HEK293T (cell line): ENCODE results near the gene SLC16A6.

Experiments used
- CTCF ChIA-PET: fragments of 350-600 bp; formaldehyde crosslinking; extraction: SDS; loops from one replicate; lab custom pipeline; 2021; ENCODE audit warnings: antibody characterized with exemption, inconsistent platforms; lab: Yijun Ruan, JAX
- POLR2A ChIA-PET: fragments of 350-600 bp; formaldehyde crosslinking; extraction: SDS; loops from one replicate; lab custom pipeline; 2020; ENCODE audit warnings: antibody characterized with exemption, inconsistent platforms; lab: Yijun Ruan, JAX
- DNase-seq: peaks from one replicate; pipeline ENCODE4 v3.0.0; 2012; ENCODE audit warnings: mixed read lengths; ENCODE audit errors: extremely low spot score
- ARNT ChIP-seq: fragments of 450-650 bp; IDR thresholded peaks from 2 replicates; pipeline ENCODE4 v1.6.1; 2017; ENCODE audit warnings: mild to moderate bottlenecking
- BHLHE40 ChIP-seq: fragments of 450-650 bp; IDR thresholded peaks from 2 replicates; pipeline ENCODE4 v1.6.1; 2016; ENCODE audit warnings: mild to moderate bottlenecking, moderate library complexity, borderline replicate concordance
- CTBP1 ChIP-seq: fragments of 450-650 bp; IDR thresholded peaks from 2 replicates; pipeline ENCODE4 v1.6.1; 2016; ENCODE audit warnings: borderline replicate concordance
- ELF4 ChIP-seq: fragments of 450-650 bp; IDR thresholded peaks from 2 replicates; pipeline ENCODE4 v1.6.1; 2017; ENCODE audit warnings: antibody characterized with exemption
- FOXA1 ChIP-seq: fragments of 450-650 bp; IDR thresholded peaks from 2 replicates; pipeline ENCODE4 v1.6.1; 2016; ENCODE audit warnings: mild to moderate bottlenecking
- FOXK2 ChIP-seq: fragments of 450-650 bp; IDR thresholded peaks from 2 replicates; pipeline ENCODE4 v1.6.1; 2016; ENCODE audit warnings: mild to moderate bottlenecking
- FOXM1 ChIP-seq: fragments of 450-650 bp; IDR thresholded peaks from 2 replicates; pipeline ENCODE4 v1.6.1; 2017; ENCODE audit warnings: mild to moderate bottlenecking, borderline replicate concordance
- HDGF ChIP-seq: fragments of 450-650 bp; IDR thresholded peaks from 2 replicates; pipeline ENCODE4 v1.6.1; 2017; ENCODE audit warnings: antibody characterized with exemption, borderline replicate concordance
- L3MBTL2 ChIP-seq: fragments of 450-650 bp; conservative IDR thresholded peaks from 2 replicates; pipeline ENCODE4 v1.6.1; 2016; ENCODE audit warnings: mild to moderate bottlenecking
- LEF1 ChIP-seq: fragments of 450-650 bp; IDR thresholded peaks from 2 replicates; pipeline ENCODE4 v1.6.1; 2017; ENCODE audit warnings: mild to moderate bottlenecking, borderline replicate concordance
- NFRKB ChIP-seq: fragments of 450-650 bp; IDR thresholded peaks from 2 replicates; pipeline ENCODE4 v1.6.1; 2016; ENCODE audit warnings: mild to moderate bottlenecking, moderate library complexity
- PKNOX1 ChIP-seq: fragments of 450-650 bp; IDR thresholded peaks from 2 replicates; pipeline ENCODE4 v1.6.1; 2016
- SUZ12 ChIP-seq: fragments of 450-650 bp; IDR thresholded peaks from 2 replicates; pipeline ENCODE4 v1.6.1; 2016; ENCODE audit warnings: mild to moderate bottlenecking
- TARDBP ChIP-seq: fragments of 450-650 bp; IDR thresholded peaks from 2 replicates; pipeline ENCODE4 v1.6.1; 2016
- ZNF384 ChIP-seq: fragments of 450-650 bp; IDR thresholded peaks from 2 replicates; pipeline ENCODE4 v1.6.1; 2016

Gene SLC16A6

GRCh38 chr17:68298601-68299000 is 7.7 kb upstream of the SLC16A6 start:
- POLR2A ChIA-PET = no interaction called here
- CTCF ChIA-PET = no interaction called here
- TF ChIP-seq CTBP1 (no peak), ZNF384 (no peak), FOXM1 (no peak), HDGF (no peak)
- DNase-seq = no peak

GRCh38 chr17:68297195-68297594 is 6.3 kb upstream of the SLC16A6 start:
- ChIA-PET CTCF (no interaction called here), POLR2A (interaction anchor here (1.3 kb wide), 1 partner anchor 13 kb away, joined by 3 read pairs; no protein-coding TSS in a partner anchor)
- TF ChIP-seq NFRKB (no peak), BHLHE40 (no peak), PKNOX1 (no peak), ZNF384 (no peak), FOXK2 (no peak), FOXA1 (no peak)
- no peak for DNase-seq

- POLR2A ChIA-PET = interaction anchor here (1.3 kb wide), 1 partner anchor 14 kb away, joined by 3 read pairs; no protein-coding TSS in a partner anchor
- TF ChIP-seq TARDBP (no peak), ELF4 (no peak), FOXK2 (no peak), ZNF384 (no peak), SUZ12 (no peak), ARNT (no peak), NFRKB (no peak), BHLHE40 (no peak), PKNOX1 (no peak), FOXM1 (no peak)
- DNase-seq = no peak
- CTCF ChIA-PET = no interaction called here
Measured at GRCh38 chr17:68296217-68297191, 5.6 kb upstream of the SLC16A6 start.

DNA sequence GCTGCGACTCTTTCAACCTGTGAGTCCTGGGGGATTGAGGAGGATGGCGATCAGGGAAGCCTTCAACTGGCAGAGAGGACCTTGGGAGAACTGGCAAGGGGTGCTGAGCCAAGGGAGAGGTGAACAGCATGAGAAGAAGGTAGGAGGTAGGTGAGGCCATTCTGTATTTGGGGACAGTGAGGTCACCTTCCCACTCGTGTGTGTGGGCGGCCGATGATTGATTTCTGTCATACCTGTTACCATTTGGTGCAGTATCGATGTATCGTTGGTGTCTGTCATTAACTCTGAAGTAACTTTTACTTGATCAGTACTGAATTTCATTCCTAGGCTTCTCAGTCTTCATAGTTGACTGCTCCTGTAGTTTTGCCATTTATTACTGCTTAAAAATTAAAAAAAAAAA is 4.2 kb upstream of the SLC16A6 start:
- TF ChIP-seq ARNT = no peak
- no peak for TF ChIP-seq FOXK2
- CTCF ChIA-PET = no interaction called here
- POLR2A ChIA-PET = no interaction called here
- no peak for DNase-seq

DNA sequence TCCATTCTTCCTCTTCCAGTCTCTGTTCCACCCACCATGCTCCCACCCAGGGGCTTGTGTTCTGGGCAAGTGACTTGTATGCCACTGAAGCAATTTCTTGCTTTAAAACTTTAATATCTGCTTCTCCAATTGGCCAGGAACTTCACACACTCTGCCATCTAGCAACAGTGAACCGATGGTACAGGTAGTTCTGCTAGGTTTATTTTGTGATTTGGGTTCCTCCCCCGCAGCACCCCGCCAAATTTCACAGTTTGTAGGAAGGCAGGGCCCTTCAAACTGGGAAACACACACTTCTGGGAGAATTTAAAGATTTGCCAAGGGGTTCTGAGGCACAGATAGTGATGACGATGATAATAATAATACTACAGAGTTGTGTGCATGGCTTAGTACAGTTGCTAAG is 3.7 kb upstream of the SLC16A6 start:
- POLR2A ChIA-PET = no interaction called here
- TF ChIP-seq ZNF384 = no peak
- no peak for TF ChIP-seq CTBP1
- no peak for TF ChIP-seq TARDBP
- no peak for TF ChIP-seq L3MBTL2
- TF ChIP-seq LEF1 = no peak
- TF ChIP-seq PKNOX1 = no peak
- TF ChIP-seq NFRKB = no peak
- no peak for TF ChIP-seq FOXM1
- TF ChIP-seq BHLHE40 = no peak
- no peak for TF ChIP-seq HDGF
- no peak for TF ChIP-seq ELF4
- TF ChIP-seq SUZ12 = no peak
- no peak for DNase-seq
- CTCF ChIA-PET = no interaction called here

DNA sequence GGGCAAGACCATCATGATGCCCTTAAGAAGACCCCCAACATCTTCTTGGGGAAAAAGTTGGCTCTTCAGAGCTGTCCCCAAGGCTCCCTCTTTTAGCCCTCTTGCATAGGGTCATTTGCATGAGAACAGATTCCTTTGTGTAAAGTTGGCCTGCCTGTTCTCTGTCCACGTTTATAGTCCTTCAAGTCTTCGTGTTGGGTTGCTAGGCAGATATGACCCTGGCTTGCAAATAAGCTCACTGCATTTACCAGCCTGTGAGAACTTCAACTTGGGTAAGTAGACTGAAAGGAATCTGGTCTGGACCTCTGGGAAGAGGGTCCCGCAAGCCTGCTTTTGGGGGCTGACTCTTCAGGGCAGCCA is 3.2 kb upstream of the SLC16A6 start:
- TF ChIP-seq FOXK2 (no peak), ELF4 (no peak), ARNT (no peak), CTBP1 (no peak), PKNOX1 (no peak)
- DNase-seq = no peak
- CTCF ChIA-PET = no interaction called here
- POLR2A ChIA-PET = no interaction called here
